HCT116 (cell line): Measurements from ENCODE around the gene TRIM10.

Experiments used
- CTCF ChIP-seq, 3 experiments: fragments of 200-600 bp in 1 of 3; sonication (generic) in 1 of 3; IDR thresholded peaks in 2 of 3; conservative IDR thresholded peaks in 1 of 3; 2 replicates each; pipeline ENCODE4 v1.5.1; 2012 to 2017; ENCODE audit warnings: low read depth in 2 of 3, low read length in 2 of 3, antibody characterized with exemption in 1 of 3, borderline replicate concordance in 1 of 3, control low read depth in 1 of 3, mild to moderate bottlenecking in 1 of 3, mixed read lengths in 1 of 3, mixed run types in 1 of 3, moderate library complexity in 1 of 3; ENCODE audit not compliant: insufficient read depth in 1 of 3
- EZH2 ChIP-seq: fragments of 200-600 bp; sonication (generic); IDR thresholded peaks from 2 replicates; pipeline ENCODE4 v1.6.1; 2017; ENCODE audit warnings: antibody characterized with exemption, mixed run types

GRCh38 chr6:30157581-30157980 lies 3.4 kb downstream of the TRIM10 start:
- TF ChIP-seq CTCF (IDR thresholded peaks at IDR 0.05 in 2 of 3, conservative IDR thresholded peaks at IDR 0.05 in 1 of 3; ENCODE audit: borderline replicate concordance in 1 of 3, insufficient read depth in 1 of 3, low read depth in 2 of 3, low read length in 2 of 3): no peak
- TF ChIP-seq EZH2: no peak
